Measurements from ENCODE around the gene CD86.

- no peak for TF ChIP-seq STAT5B (CRISPR knock-in tag; IDR thresholded peaks at IDR 0.05)
- no peak for TF ChIP-seq CTCF (IDR thresholded peaks at IDR 0.05 in 2 of 3, conservative IDR thresholded peaks at IDR 0.05 in 1 of 3; ENCODE audit: insufficient read depth in 2 of 3, low read depth in 1 of 3, low read length in 3 of 3)
- TF ChIP-seq CREB3 (tag; conservative IDR thresholded peaks at IDR 0.05; ENCODE audit: low read depth), result no peak
Observed at GRCh38 chr3:122088531-122088930, 33.4 kb downstream of the CD86 start.
